ENCODE measurements around the gene MYL4.

GRCh38 chr17:47193931-47194511 lies 15.1 kb upstream of the MYL4 start:
- TF ChIP-seq GATA2 (IDR thresholded peaks at IDR 0.05; ENCODE audit: low read depth, low read length), result no peak
- TF ChIP-seq GATA3 (IDR thresholded peaks at IDR 0.05; ENCODE audit: low read depth, low read length), result no peak
